Psoas muscle (tissue), 8 donors: Measurements from ENCODE around the gene CRYBG3. TPM values are rescaled to one million over a fixed set of nuclear protein-coding genes. Genes with fewer than 3 reads are reported as not detected.

Experiments used
- ATAC-seq, 4 donors: fragments of 200-7000 bp; cut with Tn5 transposase; one replicate each; pipeline ENCODE4 v1.9.1; 2020; ENCODE audit warnings: moderate library complexity in 3 of 4, mild to moderate bottlenecking in 2 of 4
- DNase-seq, 2 donors: peaks; one replicate each; pipeline ENCODE4 v3.0.0-alpha.2; 2020
- H3K27ac ChIP-seq: fragments of 200-600 bp; one replicate; pipeline ENCODE4 v1.8.0; 2022
- H3K27me3 ChIP-seq, 3 donors: fragments of 200-600 bp in 1 of 3; one replicate each; pipeline versions ENCODE4 v1.6.1 to v1.8.0; 2013 to 2022; ENCODE audit warnings: low read length in 2 of 3, mild to moderate bottlenecking in 2 of 3, moderate library complexity in 1 of 3; ENCODE audit not compliant: insufficient read depth in 3 of 3
- H3K36me3 ChIP-seq, 2 donors: fragments of 200-600 bp in 1 of 2; one replicate each; pipeline versions ENCODE4 v1.6.1 to v1.8.0; 2013 to 2022; ENCODE audit warnings: low read depth in 1 of 2, mild to moderate bottlenecking in 1 of 2, moderate library complexity in 1 of 2; ENCODE audit not compliant: insufficient read depth in 1 of 2
- H3K4me1 ChIP-seq: fragments of 200-600 bp; one replicate; pipeline ENCODE4 v1.8.0; 2022
- H3K4me3 ChIP-seq: fragments of 200-600 bp; one replicate; pipeline ENCODE4 v1.8.0; 2022; ENCODE audit warnings: mild to moderate bottlenecking
- H3K9me3 ChIP-seq: fragments of 200-600 bp; one replicate; pipeline ENCODE4 v1.8.0; 2022
- CTCF ChIP-seq: fragments of 200-600 bp; IDR thresholded peaks from one replicate; pipeline ENCODE4 v1.8.0; 2022; ENCODE audit warnings: antibody characterized with exemption
- WGBS, 3 donors: extraction: QIAGEN DNeasy Blood & Tissue Kit; methylation state at CpG; one replicate each; pipeline versions ENCODE4 v1.1.6 to v1.1.7; 2013; 5-methylcytosine and 5-hydroxymethylcytosine counted together
- intact Hi-C, 2 donors: fragments of 100-400 bp; cut with DNase I; formaldehyde crosslinking; loops; one replicate each; pipeline versions ENCODE4 v1.11.0 to v1.14.2; 2022
- polyA plus RNA-seq, 3 donors: library from polyadenylated mRNA; stranded (reverse); fragments of 200-250 nt; gene quantifications; one replicate each; pipeline ENCODE4 v1.2.3, GENCODE V29; 2013
- total RNA-seq, 4 donors: library from RNA; stranded (reverse); fragmentation: NEBNext Ultra II Directional in 2 of 4; extraction: Animal tissue kit (Norgen Biotek cat#: 25700) in 2 of 4; gene quantifications; one replicate each; pipeline versions ENCODE4 v1.2.1 to v1.2.4, GENCODE V29; 2021 to 2023
- donor health status: healthy with polysubstance abuse.
- donor health status: DM: no; HTN: no; CAD: no; lungs with moderate emphysema.
- donor health status: Bipolar disorder and iron deficiency.
- donor health status: healthy.
- donor health status: DM: yes; HTN: yes; CAD: no.
- donor health status: DM: no; HTN: no; CAD: no.
- donor health status: DM: no; HTN: no; CAD: no.
- donor health status: DM: yes; HTN: yes; CAD: no.

The CRYBG3 gene
- total and polyA plus RNA-seq, 7 donors: 5.1 to 36.9 (median 10.1) TPM

DNA sequence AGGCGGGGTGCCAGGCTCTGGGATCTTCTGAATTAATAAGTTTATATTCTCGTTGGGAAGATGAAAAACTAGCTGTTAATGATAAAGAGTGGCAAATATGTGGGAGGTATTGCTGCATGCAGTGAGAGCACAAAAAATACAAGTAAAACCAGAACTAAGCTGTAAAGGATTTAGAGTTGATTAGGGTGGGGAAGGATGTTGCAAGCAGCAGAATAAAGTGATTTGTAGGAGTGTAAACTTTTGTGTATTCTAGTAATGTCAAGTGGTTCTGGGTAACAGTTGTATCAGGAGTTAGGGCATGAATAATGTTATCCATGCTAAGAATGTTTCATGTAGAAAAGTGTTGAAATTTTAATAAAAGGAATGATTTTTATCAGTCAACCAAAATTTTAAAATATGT lies 18.1 kb downstream of the CRYBG3 start:
- ATAC-seq: no peak
- Histone ChIP-seq H3K36me3 (peaks cover 0 to 3% of the 10 kb centered on the region in 2 donors), H3K4me1 (peaks cover 15% of the 10 kb centered on the region), H3K27me3 (no peaks in the 10 kb centered on the region), H3K27ac (no peak overlapping the region), H3K4me3 (no peak overlapping the region), H3K9me3 (no peaks in the 10 kb centered on the region)
- DNase-seq: no peak
- no peak for TF ChIP-seq CTCF
- WGBS, 3 donors: 83 to 93% (median 87%) methylated on average over 2 of the region's 2 CpGs
- intact Hi-C loops: no loop called here

DNA sequence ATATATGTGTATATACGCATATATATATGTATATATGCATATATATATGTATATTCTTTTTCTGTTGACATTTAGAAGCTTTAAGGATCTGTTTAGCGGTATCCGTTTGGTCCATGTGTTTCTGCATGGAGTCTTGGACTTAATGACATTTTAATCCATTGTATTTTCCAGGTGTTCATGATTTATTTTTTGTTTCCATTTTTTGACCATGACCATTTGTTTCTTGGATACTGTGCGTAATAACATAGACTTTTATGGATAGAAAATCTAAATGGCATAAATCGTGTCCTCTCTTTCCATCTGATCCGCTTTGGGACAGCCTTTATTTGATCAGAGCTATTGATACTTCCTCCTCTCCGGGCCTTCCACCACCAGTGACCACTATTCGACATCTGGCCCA lies 19.5 kb downstream of the CRYBG3 start:
- no peak for TF ChIP-seq CTCF
- H3K36me3 ChIP-seq: peaks cover 0 to 10% of the 10 kb centered on the region in 2 donors

DNA sequence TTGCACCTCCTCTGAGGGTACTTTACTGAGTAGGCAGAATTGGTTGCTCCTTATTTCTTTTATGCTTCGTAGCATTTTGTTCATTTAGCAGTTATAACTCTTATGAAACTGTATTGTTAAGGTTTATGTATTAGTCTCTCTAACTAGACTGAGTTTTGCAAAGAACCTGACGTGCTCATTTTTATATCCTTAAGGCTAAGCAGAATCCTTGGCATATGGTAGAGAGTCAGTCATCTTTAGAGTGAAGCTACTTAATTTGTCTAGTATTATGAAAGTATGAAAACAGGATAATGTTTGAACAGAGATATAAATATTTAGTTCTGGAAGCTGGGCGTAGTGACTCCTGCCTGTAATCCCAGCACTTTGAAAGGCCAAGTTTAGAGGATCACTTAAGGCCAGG lies 20.1 kb downstream of the CRYBG3 start:
- WGBS, 3 donors: 95 to 96% (median 96%) methylated on average over 3 of the region's 3 CpGs
- peaks cover 0 to 14% of the 10 kb centered on the region in 2 donors for H3K36me3 ChIP-seq
- DNase-seq (no peak), ATAC-seq (no peak)
- H3K9me3 ChIP-seq: no peaks in the 10 kb centered on the region
- H3K4me3 ChIP-seq: no peak overlapping the region
- intact Hi-C loops: no loop called here
- H3K27ac ChIP-seq: no peak overlapping the region
- no peaks in the 10 kb centered on the region for H3K27me3 ChIP-seq
- peaks cover 15% of the 10 kb centered on the region for H3K4me1 ChIP-seq
- TF ChIP-seq CTCF: no peak

More for the DNA sequence above, 19.5 kb downstream of the CRYBG3 start:
- Histone ChIP-seq H3K27ac (no peak overlapping the region), H3K27me3 (no peaks in the 10 kb centered on the region), H3K4me1 (peaks cover 15% of the 10 kb centered on the region), H3K4me3 (no peak overlapping the region), H3K9me3 (no peaks in the 10 kb centered on the region)
- no peak for DNase-seq
- WGBS, 3 donors: 95 to 97% (median 96%) methylated on average over 8 of the region's 8 CpGs
- intact Hi-C loops: no loop called here
- no peak for ATAC-seq

DNA sequence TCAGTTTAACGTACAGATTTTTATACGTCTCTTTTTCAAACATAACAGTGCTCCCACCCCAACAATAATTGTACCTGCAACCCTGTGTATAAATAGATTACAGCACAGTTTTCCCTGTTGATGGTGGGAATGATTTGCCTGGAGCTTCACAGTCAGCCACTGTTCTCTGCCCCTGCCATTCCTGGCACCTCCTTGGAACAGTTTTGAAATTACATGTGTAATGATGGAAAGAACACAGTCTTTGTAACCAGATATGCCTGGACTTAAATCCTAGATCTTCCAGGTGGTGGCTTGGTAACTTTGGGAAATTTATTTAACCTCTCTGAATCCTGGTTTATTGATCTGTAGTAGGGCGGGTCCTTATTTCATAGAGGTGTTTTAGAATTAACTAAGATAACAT lies 27.0 kb downstream of the CRYBG3 start:
- 88 to 91% (median 88%) methylated on average over 3 of the region's 3 CpGs for WGBS, 3 donors

More for the DNA sequence above, 27.0 kb downstream of the CRYBG3 start:
- DNase-seq: no peak
- Histone ChIP-seq H3K4me1 (peaks cover 7% of the 10 kb centered on the region), H3K36me3 (peaks cover 0 to 20% of the 10 kb centered on the region in 2 donors), H3K27ac (no peak overlapping the region), H3K4me3 (no peak overlapping the region), H3K27me3 (no peaks in the 10 kb centered on the region), H3K9me3 (peaks cover 5% of the 10 kb centered on the region)
- TF ChIP-seq CTCF: no peak
- ATAC-seq: peak in 2 of 4 donors; percentile 71 to 72
- intact Hi-C loops: no loop called here
